Panc1 (cell line): ENCODE results near the gene NGF. TPM values are rescaled to one million over a fixed set of nuclear protein-coding genes. Genes with fewer than 3 reads are reported as not detected.

Experiments
- ATAC-seq: fragments of 200-7000 bp; cut with Tn5 transposase; 2 replicates; pipeline ENCODE4 v1.9.1; 2020; ENCODE audit warnings: mild to moderate bottlenecking, moderate library complexity
- BruUV-seq: library from RNA; stranded (reverse); fragments of 400-500 nt; replicated peaks from 2 replicates; lab custom pipeline; 2021; lab: Mats Ljungman, UMichigan
- CTCF ChIA-PET: fragments of 300-600 bp; sonication (Branson Sonifier 250); formaldehyde crosslinking; loops from one replicate; lab custom pipeline; 2022; ENCODE audit warnings: antibody characterized with exemption; lab: Charles Lee
- POLR2A ChIA-PET: fragments of 300-600 bp; sonication (Branson Sonifier 250); formaldehyde crosslinking; loops from one replicate; lab custom pipeline; 2022; ENCODE audit warnings: antibody characterized with exemption; lab: Charles Lee
- DNase-seq: peaks from one replicate; pipeline ENCODE4 v3.0.0-alpha.2; 2010; ENCODE audit warnings: low read depth, low spot score
- H3K27ac ChIP-seq: 2 replicates; pipeline ENCODE4 v1.5.1; 2011; ENCODE audit warnings: mild to moderate bottlenecking, low read length, inconsistent platforms
- H3K27me3 ChIP-seq: fragments of 200-500 bp; sonication (Bioruptor generic); 2 replicates; pipeline ENCODE4 v1.6.0; 2014; ENCODE audit warnings: low read length, inconsistent platforms; ENCODE audit not compliant: control insufficient read depth, insufficient read depth
- H3K36me3 ChIP-seq: fragments of 200-500 bp; sonication (Bioruptor generic); 2 replicates; pipeline ENCODE4 v1.5.1; 2014; ENCODE audit warnings: inconsistent platforms, mild to moderate bottlenecking, low read length, moderate library complexity; ENCODE audit not compliant: control insufficient read depth, insufficient read depth
- H3K4me1 ChIP-seq: 2 replicates; pipeline ENCODE4 v1.5.1; 2011; ENCODE audit warnings: inconsistent platforms, mild to moderate bottlenecking, low read length, moderate library complexity; ENCODE audit not compliant: control insufficient read depth, insufficient read depth
- H3K4me3 ChIP-seq, 2 experiments: 2 replicates each; pipeline ENCODE4 v1.5.1; 2011 to 2012; ENCODE audit warnings: low read depth in 2 of 2, low read length in 2 of 2, mild to moderate bottlenecking in 2 of 2, inconsistent platforms in 1 of 2, moderate library complexity in 1 of 2
- H3K9me3 ChIP-seq: fragments of 200-500 bp; sonication (Bioruptor generic); 2 replicates; pipeline ENCODE4 v1.5.1; 2014; ENCODE audit warnings: low read depth, mild to moderate bottlenecking, inconsistent platforms, low read length, moderate library complexity; ENCODE audit not compliant: control insufficient read depth, insufficient read depth
- POLR2AphosphoS5 ChIP-seq: IDR thresholded peaks from 2 replicates; pipeline ENCODE4 v1.6.1; 2012; ENCODE audit warnings: mild to moderate bottlenecking, low read depth, low read length, moderate library complexity
- SIN3A ChIP-seq: IDR thresholded peaks from 2 replicates; pipeline ENCODE4 v1.6.1; 2012; ENCODE audit warnings: low read depth, mild to moderate bottlenecking, low read length, moderate library complexity, borderline replicate concordance; ENCODE audit not compliant: insufficient read depth
- TCF7L2 ChIP-seq: IDR thresholded peaks from 2 replicates; pipeline ENCODE4 v1.6.1; 2011; ENCODE audit warnings: mild to moderate bottlenecking, low read depth, low read length, inconsistent platforms
- in situ Hi-C: cut with HindIII; loops from 2 replicates; pipeline ENCODE4 v1.10.0; 2016; ENCODE audit warnings: low sequenced_read_pairs, low pct_unique_long_range_greater_than_20kb
- intact Hi-C: fragments of 100-400 bp; cut with micrococcal nuclease; formaldehyde crosslinking; loops from one replicate; pipeline ENCODE4 v1.10.0; 2022; ENCODE audit not compliant: unreplicated experiment
- total RNA-seq: library from RNA; stranded (reverse); gene quantifications from one replicate; pipeline ENCODE4 v1.2.1, GENCODE V29; 2021; ENCODE audit not compliant: unreplicated experiment
- TF ChIP-seq, protein P1 (sequence below): fragments of 450-650 bp; IDR thresholded peaks from 2 replicates; pipeline ENCODE4 v1.5.1; 2017; ENCODE audit warnings: mild to moderate bottlenecking
- TF ChIP-seq, protein P2 (sequence below), 2 experiments: IDR thresholded peaks; 2 replicates each; pipeline ENCODE4 v1.6.1; 2011 to 2012; ENCODE audit warnings: low read depth in 2 of 2, control low read depth in 1 of 2, low read length in 1 of 2, mild to moderate bottlenecking in 1 of 2, moderate library complexity in 1 of 2; ENCODE audit not compliant: insufficient read depth in 1 of 2

The NGF gene
- total RNA-seq, 1 experiment from 2014 or later = not detected

DNA sequence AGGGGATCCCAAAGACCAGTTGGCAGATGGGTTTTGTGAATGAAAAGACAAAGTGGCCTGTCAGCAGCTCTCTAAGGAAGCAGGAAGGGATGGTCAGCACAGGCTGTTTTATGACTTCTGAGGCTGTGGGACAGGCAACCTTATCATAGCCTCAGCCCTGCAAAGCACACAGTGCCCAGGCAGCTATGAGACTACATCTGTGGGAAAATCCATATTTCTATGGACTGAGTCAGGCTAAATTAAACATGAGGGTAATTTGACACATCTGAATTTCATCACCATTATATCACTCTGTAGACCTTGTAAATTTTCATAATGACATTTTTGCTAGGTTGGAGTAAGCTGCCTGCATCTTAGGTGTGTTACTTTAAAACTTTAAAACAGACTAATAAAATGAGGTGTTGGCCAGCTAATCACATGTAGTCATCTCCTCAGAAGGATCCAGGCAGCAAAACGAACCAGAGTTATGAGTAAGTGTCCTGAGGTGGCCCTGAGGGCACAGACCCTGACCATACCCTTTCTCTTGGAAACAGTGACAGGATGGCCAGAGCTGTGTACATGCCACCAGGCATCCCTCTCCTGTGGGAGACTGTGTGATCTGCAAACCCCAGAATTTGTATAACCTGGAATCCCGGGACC lies 14.6 kb downstream of the NGF start:
- H3K9me3 ChIP-seq = no peaks in the 10 kb centered on the region
- no peak overlapping the region for H3K4me3 ChIP-seq
- DNase-seq = peak; percentile 24
- H3K27ac ChIP-seq = no peak overlapping the region
- ATAC-seq = no peak
- H3K4me1 ChIP-seq = no peaks in the 10 kb centered on the region
- ChIA-PET POLR2A (no interaction called here), CTCF (no interaction called here)
- TF ChIP-seq, protein P1, sequence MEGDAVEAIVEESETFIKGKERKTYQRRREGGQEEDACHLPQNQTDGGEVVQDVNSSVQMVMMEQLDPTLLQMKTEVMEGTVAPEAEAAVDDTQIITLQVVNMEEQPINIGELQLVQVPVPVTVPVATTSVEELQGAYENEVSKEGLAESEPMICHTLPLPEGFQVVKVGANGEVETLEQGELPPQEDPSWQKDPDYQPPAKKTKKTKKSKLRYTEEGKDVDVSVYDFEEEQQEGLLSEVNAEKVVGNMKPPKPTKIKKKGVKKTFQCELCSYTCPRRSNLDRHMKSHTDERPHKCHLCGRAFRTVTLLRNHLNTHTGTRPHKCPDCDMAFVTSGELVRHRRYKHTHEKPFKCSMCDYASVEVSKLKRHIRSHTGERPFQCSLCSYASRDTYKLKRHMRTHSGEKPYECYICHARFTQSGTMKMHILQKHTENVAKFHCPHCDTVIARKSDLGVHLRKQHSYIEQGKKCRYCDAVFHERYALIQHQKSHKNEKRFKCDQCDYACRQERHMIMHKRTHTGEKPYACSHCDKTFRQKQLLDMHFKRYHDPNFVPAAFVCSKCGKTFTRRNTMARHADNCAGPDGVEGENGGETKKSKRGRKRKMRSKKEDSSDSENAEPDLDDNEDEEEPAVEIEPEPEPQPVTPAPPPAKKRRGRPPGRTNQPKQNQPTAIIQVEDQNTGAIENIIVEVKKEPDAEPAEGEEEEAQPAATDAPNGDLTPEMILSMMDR = no peak
- TF ChIP-seq TCF7L2 = no peak
- no peak for TF ChIP-seq POLR2AphosphoS5
- TF ChIP-seq SIN3A = no peak
- TF ChIP-seq, protein P2, sequence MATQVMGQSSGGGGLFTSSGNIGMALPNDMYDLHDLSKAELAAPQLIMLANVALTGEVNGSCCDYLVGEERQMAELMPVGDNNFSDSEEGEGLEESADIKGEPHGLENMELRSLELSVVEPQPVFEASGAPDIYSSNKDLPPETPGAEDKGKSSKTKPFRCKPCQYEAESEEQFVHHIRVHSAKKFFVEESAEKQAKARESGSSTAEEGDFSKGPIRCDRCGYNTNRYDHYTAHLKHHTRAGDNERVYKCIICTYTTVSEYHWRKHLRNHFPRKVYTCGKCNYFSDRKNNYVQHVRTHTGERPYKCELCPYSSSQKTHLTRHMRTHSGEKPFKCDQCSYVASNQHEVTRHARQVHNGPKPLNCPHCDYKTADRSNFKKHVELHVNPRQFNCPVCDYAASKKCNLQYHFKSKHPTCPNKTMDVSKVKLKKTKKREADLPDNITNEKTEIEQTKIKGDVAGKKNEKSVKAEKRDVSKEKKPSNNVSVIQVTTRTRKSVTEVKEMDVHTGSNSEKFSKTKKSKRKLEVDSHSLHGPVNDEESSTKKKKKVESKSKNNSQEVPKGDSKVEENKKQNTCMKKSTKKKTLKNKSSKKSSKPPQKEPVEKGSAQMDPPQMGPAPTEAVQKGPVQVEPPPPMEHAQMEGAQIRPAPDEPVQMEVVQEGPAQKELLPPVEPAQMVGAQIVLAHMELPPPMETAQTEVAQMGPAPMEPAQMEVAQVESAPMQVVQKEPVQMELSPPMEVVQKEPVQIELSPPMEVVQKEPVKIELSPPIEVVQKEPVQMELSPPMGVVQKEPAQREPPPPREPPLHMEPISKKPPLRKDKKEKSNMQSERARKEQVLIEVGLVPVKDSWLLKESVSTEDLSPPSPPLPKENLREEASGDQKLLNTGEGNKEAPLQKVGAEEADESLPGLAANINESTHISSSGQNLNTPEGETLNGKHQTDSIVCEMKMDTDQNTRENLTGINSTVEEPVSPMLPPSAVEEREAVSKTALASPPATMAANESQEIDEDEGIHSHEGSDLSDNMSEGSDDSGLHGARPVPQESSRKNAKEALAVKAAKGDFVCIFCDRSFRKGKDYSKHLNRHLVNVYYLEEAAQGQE (IDR thresholded peaks at IDR 0.05; ENCODE audit: insufficient read depth in 1 of 2, low read depth in 2 of 2, low read length in 1 of 2) = no peak
- no peaks in the 10 kb centered on the region for H3K27me3 ChIP-seq
- in situ Hi-C loops (no loop called here), intact Hi-C loops (no loop called here)
- H3K36me3 ChIP-seq = no peaks in the 10 kb centered on the region
- no TSS peak for BruUV-seq

DNA sequence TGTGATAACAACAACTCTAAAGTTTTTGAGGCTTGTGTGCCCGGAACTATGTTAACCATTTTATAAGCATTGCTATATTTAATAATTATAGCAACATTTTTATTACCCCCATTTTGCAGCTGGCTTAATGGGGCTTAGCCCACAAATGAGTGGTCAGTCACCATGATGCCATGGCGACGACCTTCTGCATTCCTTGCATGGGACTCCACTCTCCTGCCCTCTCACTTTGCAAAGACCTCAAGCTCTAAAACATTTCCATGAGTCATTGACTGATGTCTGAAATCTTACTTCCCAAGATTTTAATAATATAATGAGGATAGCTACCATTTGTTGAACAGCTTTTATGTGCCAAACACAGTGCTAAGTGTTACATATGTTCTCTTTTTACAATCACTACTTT lies 15.4 kb downstream of the NGF start:
- BruUV-seq = no TSS peak
- no peak for DNase-seq
- in situ Hi-C loops = no loop called here
- POLR2A ChIA-PET = no interaction called here
- no peak for ATAC-seq
- CTCF ChIA-PET = no interaction called here
- Histone ChIP-seq H3K27ac (no peak overlapping the region), H3K4me1 (no peaks in the 10 kb centered on the region), H3K27me3 (no peaks in the 10 kb centered on the region), H3K36me3 (no peaks in the 10 kb centered on the region), H3K4me3 (no peak overlapping the region), H3K9me3 (no peaks in the 10 kb centered on the region)
- intact Hi-C loops = no loop called here
- TF ChIP-seq, protein P2 (IDR thresholded peaks at IDR 0.05; ENCODE audit: insufficient read depth in 1 of 2, low read depth in 2 of 2, low read length in 1 of 2) = no peak
- TF ChIP-seq TCF7L2 (no peak), SIN3A (no peak), POLR2AphosphoS5 (no peak)
- TF ChIP-seq, protein P1 = no peak
